Activated CD8-positive, alpha-beta memory T cell treated with anti-CD3 and anti-CD28 coated beads for 48 hours (primary cell): ENCODE results near the gene OR10A2.
"Not testable (repeated sequence)": the region's sequence is repeated elsewhere in the genome, so short reads cannot be mapped to it uniquely, and the experiment has no call there.

Experiments used
- DNase-seq, 3 experiments: peaks; one replicate each; pipeline ENCODE4 v3.0.0-alpha.2; 2020; ENCODE audit warnings: low read depth in 2 of 3, low spot score in 2 of 3

Gene OR10A2

GRCh38 chr11:6887711-6888110 is 24.9 kb downstream of the OR10A2 start:
- DNase-seq, result not testable (repeated sequence)

- DNase-seq, result no peak
These were observed 26.0 kb downstream of the OR10A2 start for GRCh38 chr11:6888830-6889229.

GRCh38 chr11:6889835-6890234 is 27.0 kb downstream of the OR10A2 start:
- no peak for DNase-seq

GRCh38 chr11:6892400-6892799 is 29.5 kb downstream of the OR10A2 start, which contains the start of gene OR2D2:
Gene OR2D2 (minus strand): TSS chr11:6892500. CDS start chr11:6892500, 0 bp downstream.
- no peak for DNase-seq

DNA sequence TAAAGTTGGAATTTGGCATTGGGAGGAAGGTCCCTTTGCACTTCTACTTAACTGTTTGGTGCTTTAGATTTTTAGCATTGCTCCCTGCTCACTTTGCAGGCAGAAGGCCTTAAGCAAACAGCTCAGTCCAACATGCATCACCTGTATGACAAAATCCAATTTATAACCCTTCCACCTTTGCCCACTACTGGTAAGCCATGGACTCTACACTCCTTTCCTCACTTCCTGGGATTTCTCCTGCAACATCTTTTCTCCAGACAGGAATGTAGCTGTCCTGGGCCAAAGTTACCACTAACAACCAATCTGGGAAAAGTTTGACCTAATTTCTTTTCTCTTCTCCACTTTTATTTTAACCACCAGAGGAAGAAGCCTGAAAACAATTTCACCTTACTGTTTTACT is 31.2 kb downstream of the OR10A2 start:
- no peak for DNase-seq

DNA sequence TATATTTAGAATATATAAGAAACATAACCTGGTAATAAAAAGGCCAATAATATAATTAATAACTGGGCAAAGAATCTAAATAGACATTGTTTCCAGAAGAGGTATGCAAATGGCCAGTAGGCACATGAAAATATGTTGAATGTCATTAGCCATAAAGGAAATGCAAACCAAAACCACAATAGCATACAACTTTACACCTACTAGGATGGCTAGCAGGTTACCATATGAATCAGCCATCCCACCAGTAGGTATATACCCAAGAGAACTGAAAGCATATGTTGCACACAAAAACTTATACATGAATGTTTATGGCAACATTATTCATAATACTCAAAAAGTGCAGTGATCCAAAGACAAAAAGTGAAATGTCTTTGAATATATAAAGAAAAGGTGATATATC is 32.2 kb downstream of the OR10A2 start:
- DNase-seq, result no peak

DNA sequence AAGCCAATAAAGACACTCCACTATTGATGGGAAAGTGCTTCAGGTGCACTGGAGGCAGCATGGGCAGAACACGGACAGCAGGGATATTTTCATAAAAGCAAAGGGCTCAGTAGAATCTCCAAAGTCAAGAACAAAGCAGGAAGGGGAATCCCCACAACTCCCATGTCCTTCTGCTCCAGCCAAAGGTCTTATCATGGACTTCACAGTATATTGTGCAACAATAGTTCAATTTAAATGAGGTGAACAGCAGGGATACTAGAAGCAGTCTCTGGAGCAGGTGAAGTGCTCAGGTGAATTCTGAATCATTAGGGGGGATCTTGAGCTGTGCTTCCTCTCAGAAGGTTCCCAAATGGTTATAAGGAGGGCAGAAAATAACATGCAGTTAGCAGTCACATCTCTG is 36.1 kb downstream of the OR10A2 start:
- DNase-seq, result no peak

DNA sequence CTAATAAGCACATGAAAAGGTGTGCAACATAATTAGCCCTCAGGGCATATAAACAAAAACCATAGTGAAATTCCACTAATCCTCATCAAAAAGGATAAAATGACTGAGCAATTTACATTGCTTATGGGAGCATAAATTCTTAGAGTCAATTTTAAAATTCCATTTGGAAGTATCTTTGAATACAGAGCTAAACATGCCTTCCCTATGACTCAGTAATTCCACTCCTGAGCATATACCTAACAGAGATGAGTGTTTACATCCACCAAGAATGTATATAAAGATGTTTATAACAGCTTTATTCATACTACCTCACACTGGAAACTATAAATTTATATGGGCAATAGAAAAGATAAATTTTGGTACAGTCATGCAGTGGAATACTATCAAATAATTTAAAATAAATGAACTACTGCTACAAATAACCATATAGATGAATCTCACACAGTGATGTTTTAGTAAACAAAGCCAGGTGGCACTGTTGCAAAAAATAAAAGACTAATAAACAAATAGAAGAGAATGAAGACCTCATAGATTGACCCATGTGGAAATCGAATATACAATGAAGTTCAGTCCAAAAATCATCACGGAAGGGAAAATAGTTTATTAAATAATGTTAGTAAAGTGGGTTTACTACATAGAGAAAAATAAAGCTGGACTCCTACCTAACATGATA is 37.6 kb downstream of the OR10A2 start:
- DNase-seq, result no peak

DNA sequence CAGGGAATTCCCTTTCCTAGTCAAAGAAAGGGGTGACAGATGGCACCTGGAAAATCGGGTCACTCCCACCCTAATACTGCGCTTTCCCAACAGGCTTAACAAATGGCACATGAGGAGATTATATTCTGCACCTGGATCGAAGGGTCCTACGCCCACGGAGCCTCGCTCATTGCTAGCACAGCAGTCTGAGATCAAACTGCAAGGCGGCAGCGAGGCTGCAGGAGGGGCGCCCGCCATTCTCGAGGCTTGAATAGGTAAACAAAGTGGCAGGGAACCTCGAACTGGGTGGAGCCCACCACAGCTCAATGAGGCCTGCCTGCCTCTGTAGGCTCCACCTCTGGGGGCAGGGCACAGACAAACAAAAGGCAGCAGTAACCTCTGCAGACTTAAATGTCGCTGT is 41.9 kb downstream of the OR10A2 start:
- DNase-seq, result not testable (repeated sequence)

DNA sequence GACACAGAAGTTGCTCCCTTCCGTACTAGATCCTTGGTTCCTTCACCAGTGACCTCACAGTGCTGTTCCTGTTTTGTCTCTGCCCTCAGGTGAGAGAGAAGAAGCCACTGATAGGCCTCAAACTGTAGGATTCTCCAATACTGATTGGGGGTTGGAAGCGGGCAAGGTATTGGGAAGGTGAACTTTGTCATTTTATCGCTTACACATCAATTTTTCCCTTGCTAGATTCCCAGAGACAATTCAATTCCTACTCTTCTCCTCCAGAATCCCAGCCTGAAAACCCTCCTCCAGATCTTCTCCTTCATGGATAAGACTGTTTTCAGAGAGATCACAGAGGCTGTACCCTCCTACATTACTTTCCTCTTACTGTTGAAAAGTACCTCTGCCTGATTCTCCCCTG is 48.5 kb downstream of the OR10A2 start:
- no peak for DNase-seq

DNA sequence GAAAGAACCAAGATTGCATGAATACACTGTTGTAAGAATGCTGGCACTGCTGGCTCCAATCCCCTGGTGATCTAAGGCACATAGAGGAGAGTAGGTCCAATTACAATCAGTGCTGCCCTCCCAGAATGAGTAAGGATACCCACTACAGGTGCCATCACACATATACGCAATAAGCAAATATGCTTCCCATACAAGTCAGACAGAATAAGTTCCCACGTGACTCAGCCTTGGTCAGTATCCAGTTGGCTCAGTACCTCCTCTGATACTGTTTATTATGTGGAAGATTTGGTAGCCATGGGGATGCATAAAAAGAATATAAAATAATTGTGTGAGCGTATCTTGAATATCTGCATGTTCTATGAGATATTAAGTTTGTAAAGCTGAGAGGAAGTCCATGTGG is 49.1 kb downstream of the OR10A2 start:
- DNase-seq, result no peak

DNA sequence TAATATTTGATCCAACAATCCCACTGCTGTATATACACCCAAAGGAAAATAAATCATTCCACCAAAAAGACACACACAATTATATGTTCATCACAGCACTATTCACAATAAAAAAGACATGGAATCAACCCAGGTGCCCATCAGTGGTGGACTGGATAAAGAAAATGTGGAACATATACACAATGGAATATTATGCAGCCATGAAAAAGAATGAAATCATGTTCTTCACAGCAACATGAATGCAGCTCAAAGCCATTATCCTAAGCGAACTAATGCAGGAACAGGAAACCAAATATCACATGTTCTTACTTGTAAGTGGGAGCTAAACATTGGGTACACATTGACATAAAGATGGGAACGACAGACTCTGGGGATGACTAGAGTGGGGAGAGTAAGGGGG is 56.8 kb downstream of the OR10A2 start:
- no peak for DNase-seq

DNA sequence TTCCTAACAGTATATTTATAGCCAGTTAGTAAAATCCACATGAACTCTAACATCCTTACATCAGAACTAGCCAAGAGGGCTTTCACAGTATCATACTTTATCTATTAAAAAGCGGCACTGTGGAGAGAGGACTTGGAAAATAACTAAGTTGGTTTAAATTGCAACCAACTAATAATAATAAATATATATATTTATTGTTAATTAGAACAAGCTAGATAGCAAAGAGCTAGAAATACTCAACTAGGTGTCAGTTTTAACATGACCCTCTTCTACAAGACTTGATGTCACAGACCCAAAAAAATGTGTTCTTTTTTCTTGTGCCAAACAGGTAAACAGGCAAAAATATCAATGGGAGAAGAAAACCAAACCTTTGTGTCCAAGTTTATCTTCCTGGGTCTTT is 57.8 kb downstream of the OR10A2 start, which contains the start of gene OR2D3:
TSS of gene OR2D3 (plus strand) at position 301 of the 400 bp plus-strand sequence. CDS start at position 301, 0 bp downstream.
- DNase-seq, result no peak
